Neuron (in vitro differentiated cells): ENCODE results near the gene GLCE.

Experiments used
- H2AFZ ChIP-seq: one replicate; pipeline ENCODE4 v1.6.1; 2013; ENCODE audit warnings: low read depth, mild to moderate bottlenecking, inconsistent platforms, low read length, moderate library complexity
- H3K27me3 ChIP-seq: one replicate; pipeline ENCODE4 v1.6.1; 2013; ENCODE audit warnings: low read length; ENCODE audit not compliant: insufficient read depth
- H3K36me3 ChIP-seq: one replicate; pipeline ENCODE4 v1.6.1; 2013; ENCODE audit warnings: low read length; ENCODE audit not compliant: insufficient read depth
- H3K4me1 ChIP-seq: one replicate; pipeline ENCODE4 v1.6.1; 2013; ENCODE audit warnings: low read length; ENCODE audit not compliant: insufficient read depth
- H3K4me3 ChIP-seq: 2 replicates; pipeline ENCODE4 v1.5.1; 2013; ENCODE audit warnings: mild to moderate bottlenecking, low read length, moderate library complexity
- H3K9me3 ChIP-seq: one replicate; pipeline ENCODE4 v1.6.1; 2013; ENCODE audit warnings: low read length

The GLCE gene

DNA sequence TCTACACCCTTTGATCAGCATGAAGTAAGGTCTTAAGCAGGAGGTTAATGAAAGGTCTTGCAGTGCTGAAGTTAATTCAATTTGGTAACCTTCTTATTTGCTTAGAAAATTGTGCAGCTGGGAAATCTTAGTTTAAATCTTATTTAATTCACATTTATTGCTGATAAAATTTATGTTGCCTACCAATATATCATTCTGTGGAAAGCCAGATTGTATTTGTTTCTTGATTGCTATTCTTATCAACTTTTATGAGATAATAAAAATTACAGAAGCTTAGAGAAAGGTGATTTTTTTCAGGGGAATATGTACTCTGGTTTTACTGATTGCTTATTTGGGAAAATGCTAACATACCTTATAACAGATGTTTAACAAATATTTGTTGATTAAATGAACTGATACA lies 74.2 kb downstream of the GLCE start:
- no peak overlapping the region for H2AFZ ChIP-seq
- H3K9me3 ChIP-seq: no peaks in the 10 kb centered on the region
- no peaks in the 10 kb centered on the region for H3K4me1 ChIP-seq
- no peaks in the 10 kb centered on the region for H3K36me3 ChIP-seq
- no peak overlapping the region for H3K4me3 ChIP-seq
- no peaks in the 10 kb centered on the region for H3K27me3 ChIP-seq

DNA sequence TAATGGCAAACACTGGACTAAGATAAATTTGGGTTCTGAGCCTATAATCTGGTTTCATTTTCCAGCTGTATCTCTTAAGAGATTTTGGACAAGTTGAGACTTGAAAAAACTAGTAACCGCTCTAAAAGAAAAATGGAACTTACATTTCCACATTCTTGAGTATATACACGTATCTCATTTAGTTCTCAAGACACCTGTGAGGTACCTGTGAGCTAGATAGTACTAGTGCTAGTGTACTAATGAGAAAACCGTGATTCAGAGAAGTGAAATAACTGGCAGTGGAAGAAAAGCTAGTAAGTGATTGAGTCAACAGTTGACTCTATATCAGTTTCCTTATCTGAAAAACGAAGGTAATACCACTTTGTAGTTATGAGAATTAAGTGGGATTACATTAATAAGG lies 76.1 kb downstream of the GLCE start:
- Histone ChIP-seq H2AFZ (no peak overlapping the region), H3K27me3 (no peaks in the 10 kb centered on the region), H3K4me1 (no peaks in the 10 kb centered on the region), H3K4me3 (no peak overlapping the region), H3K9me3 (no peaks in the 10 kb centered on the region), H3K36me3 (no peaks in the 10 kb centered on the region)

DNA sequence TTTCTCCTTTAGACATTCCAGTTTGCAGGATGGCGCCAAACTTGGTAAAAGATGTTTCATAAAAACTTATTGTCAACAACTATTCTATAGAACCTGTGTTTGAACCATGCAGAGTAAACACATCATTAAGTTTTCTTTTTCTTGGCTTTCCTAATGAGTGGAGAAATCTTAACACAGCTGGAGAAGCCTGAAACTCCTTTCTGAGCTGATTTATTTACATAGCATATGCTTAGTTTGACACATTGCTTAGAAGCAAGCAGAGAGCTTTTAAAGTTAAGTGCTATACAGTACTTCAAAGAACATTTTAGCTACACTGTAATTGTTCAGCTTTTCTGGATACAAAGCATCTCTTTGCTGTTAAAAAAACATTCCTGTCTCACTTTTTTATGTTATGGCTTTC lies 77.3 kb downstream of the GLCE start:
- Histone ChIP-seq H3K9me3 (no peaks in the 10 kb centered on the region), H3K4me1 (no peaks in the 10 kb centered on the region), H3K4me3 (no peak overlapping the region), H3K27me3 (no peaks in the 10 kb centered on the region), H3K36me3 (no peaks in the 10 kb centered on the region), H2AFZ (no peak overlapping the region)

DNA sequence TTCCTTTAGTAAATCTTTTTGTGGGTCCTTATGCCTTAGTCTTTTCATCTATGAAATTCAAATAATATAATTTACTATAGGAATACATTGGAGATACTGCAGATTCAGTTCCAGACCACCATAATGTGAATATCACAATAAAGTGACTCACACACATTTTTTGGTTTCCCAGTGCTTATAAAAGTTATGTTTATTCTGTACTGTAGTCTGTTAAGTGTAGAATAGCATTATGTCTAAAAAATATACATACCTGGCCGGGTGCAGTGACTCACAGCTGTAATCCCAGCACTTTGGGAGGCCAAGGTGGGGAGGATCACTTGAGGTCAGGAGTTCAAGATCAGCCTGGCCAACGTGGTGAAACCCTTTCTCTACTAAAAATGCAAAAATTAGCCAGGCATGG lies 84.4 kb downstream of the GLCE start:
- no peaks in the 10 kb centered on the region for H3K4me1 ChIP-seq
- no peak overlapping the region for H2AFZ ChIP-seq
- H3K36me3 ChIP-seq: no peaks in the 10 kb centered on the region
- no peaks in the 10 kb centered on the region for H3K9me3 ChIP-seq
- no peaks in the 10 kb centered on the region for H3K27me3 ChIP-seq
- no peak overlapping the region for H3K4me3 ChIP-seq

DNA sequence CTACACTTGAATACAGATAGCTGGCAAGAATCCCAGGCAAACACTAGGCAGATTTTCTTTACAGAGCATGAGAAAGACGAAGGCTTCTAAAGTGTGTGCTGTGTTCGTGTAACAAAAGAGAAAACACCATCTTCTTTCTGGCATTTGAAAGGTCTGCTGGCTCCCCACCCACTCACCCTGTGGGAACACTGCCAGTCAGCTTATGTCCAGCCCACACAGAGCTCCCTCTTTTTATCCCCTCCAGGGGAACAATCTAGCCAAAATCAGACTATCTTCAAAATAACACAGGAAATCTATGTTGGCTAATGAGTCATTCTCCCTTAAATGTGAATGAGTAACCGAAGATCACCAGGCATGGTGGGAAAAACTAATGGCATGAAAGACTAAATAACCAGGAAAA lies 92.7 kb downstream of the GLCE start:
- peak overlapping the region; percentile 13 for H2AFZ ChIP-seq
- H3K9me3 ChIP-seq: no peaks in the 10 kb centered on the region
- H3K36me3 ChIP-seq: no peaks in the 10 kb centered on the region
- H3K27me3 ChIP-seq: no peaks in the 10 kb centered on the region
- H3K4me3 ChIP-seq: no peak overlapping the region
- H3K4me1 ChIP-seq: peaks cover 2% of the 10 kb centered on the region

DNA sequence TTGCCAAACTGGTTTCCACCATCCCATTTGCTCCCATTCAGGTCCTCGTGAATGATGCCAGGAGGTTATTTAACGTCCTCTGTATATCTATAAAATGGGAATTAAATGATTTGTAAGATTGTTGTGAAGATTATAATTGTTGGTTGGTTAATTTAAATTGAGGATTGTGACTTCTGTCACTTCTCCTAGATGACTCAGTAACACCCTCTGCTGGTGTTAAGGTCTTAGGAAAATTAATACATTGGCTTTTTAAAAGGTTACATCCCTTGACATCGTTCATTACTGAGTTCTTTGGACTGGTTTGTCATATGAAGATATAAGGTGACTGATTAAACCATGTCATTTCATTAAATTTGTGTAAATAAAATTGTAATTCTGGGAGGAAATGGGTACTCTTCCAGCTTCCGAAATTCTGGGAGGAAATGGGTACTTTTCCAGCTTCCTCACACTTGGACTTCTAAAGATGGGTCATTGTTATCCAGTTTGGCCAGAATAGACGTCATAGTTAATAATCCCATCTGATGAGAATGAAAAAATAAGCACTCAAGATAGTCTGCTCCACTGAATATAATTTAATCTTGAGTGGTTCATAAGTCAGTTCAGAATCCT lies 105.0 kb downstream of the GLCE start:
- Histone ChIP-seq H3K4me3 (no peak overlapping the region), H2AFZ (no peak overlapping the region), H3K9me3 (no peaks in the 10 kb centered on the region), H3K36me3 (no peaks in the 10 kb centered on the region), H3K27me3 (no peaks in the 10 kb centered on the region), H3K4me1 (no peaks in the 10 kb centered on the region)

DNA sequence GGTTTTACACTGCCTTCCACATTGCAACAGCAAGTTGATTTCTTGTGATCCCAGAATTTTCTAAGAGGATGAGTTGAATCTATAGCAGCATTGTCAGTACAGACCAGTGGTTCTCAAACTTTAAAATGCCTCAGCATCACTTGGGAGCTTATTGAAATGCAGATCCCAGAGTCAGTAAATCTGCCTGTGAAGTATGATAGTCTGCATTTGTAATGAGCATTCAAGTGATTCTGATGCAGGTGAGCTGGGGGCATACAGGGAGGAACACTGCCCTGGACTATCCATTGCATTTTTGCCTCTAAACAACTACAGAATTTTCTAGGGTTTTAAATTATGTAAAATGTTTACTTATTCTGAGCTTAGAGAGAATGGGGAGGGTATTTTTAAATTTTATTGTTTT lies 110.8 kb downstream of the GLCE start:
- Histone ChIP-seq H3K36me3 (no peaks in the 10 kb centered on the region), H2AFZ (no peak overlapping the region), H3K9me3 (no peaks in the 10 kb centered on the region), H3K27me3 (no peaks in the 10 kb centered on the region), H3K4me3 (no peak overlapping the region), H3K4me1 (peaks cover 25% of the 10 kb centered on the region)

DNA sequence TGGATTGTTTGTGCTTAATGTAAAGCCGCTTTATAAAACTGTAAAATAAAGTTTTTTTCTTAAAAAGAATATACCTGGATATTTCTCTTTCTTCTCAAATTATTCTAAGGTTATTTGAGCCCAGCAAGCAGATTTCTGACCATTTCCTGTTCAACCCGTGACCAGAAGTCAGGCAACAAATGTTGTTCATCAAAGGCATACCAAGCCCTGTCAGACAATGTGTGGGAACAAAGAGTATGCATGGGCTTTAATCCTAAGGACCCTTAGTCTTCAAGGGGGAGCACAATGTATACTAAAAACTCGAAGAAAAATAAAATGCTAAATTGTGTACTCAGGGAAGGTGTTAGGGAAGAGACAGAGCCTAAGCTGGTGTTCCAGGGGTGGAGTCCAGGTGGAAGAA lies 111.7 kb downstream of the GLCE start:
- no peaks in the 10 kb centered on the region for H3K27me3 ChIP-seq
- H3K36me3 ChIP-seq: no peaks in the 10 kb centered on the region
- H3K9me3 ChIP-seq: no peaks in the 10 kb centered on the region
- no peak overlapping the region for H2AFZ ChIP-seq
- H3K4me3 ChIP-seq: no peak overlapping the region
- peaks cover 28% of the 10 kb centered on the region for H3K4me1 ChIP-seq

DNA sequence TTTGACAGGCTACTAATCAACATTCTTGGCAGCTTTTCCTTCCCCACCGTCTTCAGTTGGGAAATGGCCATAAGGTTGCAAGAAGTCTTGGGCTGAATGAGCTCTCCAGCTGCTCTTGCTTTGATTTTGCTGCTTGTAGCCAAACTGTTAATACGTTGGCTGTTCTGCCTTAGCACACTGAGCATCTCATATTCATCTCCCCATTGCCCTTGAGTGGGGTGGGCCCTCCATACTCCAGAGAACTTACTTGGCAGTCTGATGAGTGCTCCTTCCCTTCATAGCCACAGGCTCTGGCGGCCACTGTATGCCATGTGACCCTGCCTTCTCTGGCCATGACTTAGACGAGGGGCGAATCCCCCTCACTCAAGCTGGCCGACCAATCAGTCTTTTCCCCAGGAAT lies 112.5 kb downstream of the GLCE start:
- no peaks in the 10 kb centered on the region for H3K27me3 ChIP-seq
- no peak overlapping the region for H3K4me3 ChIP-seq
- H3K36me3 ChIP-seq: no peaks in the 10 kb centered on the region
- H3K9me3 ChIP-seq: no peaks in the 10 kb centered on the region
- peaks cover 28% of the 10 kb centered on the region for H3K4me1 ChIP-seq
- H2AFZ ChIP-seq: no peak overlapping the region

DNA sequence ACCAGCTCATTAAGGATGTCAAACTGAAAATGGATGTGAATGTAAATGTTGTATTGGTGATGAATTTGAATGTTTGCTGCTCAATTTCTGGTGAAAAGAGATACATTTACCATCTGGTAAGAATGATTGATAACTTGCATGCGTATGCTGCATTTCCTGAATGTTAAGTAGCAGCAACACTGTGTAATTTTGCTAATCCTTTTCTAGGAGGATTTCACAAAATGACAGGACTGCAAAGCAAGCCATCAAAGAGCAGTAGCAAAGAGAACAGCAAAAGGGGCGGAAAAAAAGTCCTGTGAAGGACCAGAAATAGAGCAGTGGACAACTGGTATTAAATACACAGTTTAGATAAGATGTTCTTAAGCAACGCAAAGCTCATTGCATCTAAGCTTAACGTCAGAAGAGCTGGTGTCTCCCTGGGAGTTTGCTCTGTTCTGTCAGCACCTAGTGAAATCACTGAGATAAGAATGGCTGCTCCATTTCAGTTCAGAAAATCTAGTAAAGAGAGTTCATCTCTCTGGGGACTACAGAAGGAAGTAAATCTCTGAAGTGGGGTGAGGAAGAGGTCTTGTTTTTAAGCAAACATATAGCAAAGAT lies 114.7 kb downstream of the GLCE start:
- Histone ChIP-seq H3K27me3 (no peaks in the 10 kb centered on the region), H3K4me3 (no peak overlapping the region), H2AFZ (peak overlapping the region; percentile 15), H3K36me3 (no peaks in the 10 kb centered on the region), H3K4me1 (peaks cover 28% of the 10 kb centered on the region), H3K9me3 (no peaks in the 10 kb centered on the region)

DNA sequence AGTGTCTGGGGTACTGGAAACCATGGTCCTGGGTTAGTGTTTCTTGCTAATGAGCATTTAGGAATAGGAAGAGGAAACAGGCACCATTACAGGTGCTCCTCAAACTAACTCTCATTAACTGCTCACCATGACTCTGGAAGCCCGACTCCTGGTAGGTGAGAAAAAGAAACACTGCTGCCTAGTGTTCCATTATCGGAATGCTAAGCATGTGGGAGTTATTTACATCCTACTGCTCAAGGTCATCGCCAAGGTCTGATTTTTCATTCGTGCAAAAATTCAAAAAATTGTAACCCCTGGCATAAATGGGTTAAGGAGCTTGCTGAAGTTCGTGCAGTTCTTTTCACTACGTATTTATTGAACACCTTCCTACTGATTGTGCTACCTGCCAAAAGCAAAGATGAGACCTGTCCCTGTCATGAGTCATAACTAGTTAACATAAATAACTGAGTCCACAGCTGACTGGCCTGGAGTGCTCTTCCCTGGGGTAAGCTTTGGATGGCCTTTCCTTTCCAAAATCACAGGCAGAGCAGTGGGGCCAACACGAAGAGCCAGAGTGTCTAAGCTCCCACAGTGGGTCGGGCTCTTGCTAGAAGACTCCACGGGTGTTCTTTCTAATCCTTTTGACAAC lies 115.6 kb downstream of the GLCE start:
- H3K4me3 ChIP-seq: no peak overlapping the region

DNA sequence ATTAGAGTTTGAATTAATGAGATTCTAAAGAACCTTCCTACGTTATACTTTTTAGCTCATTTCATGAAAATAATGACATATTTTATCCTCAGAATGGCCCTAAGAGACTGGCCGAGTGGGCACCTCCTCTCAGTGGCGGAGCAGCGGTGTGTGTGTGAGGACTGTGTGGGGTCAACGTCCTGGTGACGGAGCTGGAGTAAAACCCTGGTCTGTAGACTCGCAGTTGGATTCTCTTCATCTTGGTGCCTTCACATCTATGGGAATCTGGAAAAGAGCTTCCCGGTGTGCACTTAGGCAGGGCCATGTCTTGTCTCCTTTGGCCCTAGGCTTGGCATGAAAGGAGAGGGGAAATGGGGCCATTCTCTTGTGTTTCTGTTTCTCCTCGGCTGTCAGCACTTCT lies 116.9 kb downstream of the GLCE start:
- H3K9me3 ChIP-seq: no peaks in the 10 kb centered on the region

More for the DNA sequence above, 115.6 kb downstream of the GLCE start:
- no peaks in the 10 kb centered on the region for H3K36me3 ChIP-seq
- peaks cover 27% of the 10 kb centered on the region for H3K4me1 ChIP-seq
- no peak overlapping the region for H2AFZ ChIP-seq
- no peaks in the 10 kb centered on the region for H3K27me3 ChIP-seq
- H3K9me3 ChIP-seq: no peaks in the 10 kb centered on the region

DNA sequence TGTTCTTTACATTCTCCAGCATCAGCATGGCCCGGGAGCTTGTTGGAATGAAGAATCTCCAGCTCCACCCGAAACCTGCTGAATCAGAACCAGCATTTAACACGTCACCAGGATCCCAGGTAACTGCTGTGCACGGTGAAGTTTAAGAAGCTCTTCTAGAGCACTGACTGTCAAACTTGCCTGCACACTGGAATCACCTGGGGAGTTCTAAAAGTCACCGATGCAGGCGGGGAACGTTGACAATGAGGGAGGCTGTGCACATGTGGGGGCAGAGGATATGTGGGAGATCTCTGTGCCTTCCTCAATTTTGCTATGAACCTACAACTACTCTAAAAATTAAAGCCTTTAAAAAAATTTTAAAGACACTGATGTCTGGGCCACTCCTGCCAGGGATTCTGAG lies 119.2 kb downstream of the GLCE start:
- Histone ChIP-seq H3K27me3 (no peaks in the 10 kb centered on the region), H3K9me3 (no peaks in the 10 kb centered on the region), H2AFZ (no peak overlapping the region), H3K4me1 (peaks cover 15% of the 10 kb centered on the region), H3K36me3 (no peaks in the 10 kb centered on the region), H3K4me3 (no peak overlapping the region)

More for the DNA sequence above, 116.9 kb downstream of the GLCE start:
- Histone ChIP-seq H2AFZ (no peak overlapping the region), H3K36me3 (no peaks in the 10 kb centered on the region), H3K27me3 (no peaks in the 10 kb centered on the region), H3K4me3 (no peak overlapping the region), H3K4me1 (peaks cover 15% of the 10 kb centered on the region)

DNA sequence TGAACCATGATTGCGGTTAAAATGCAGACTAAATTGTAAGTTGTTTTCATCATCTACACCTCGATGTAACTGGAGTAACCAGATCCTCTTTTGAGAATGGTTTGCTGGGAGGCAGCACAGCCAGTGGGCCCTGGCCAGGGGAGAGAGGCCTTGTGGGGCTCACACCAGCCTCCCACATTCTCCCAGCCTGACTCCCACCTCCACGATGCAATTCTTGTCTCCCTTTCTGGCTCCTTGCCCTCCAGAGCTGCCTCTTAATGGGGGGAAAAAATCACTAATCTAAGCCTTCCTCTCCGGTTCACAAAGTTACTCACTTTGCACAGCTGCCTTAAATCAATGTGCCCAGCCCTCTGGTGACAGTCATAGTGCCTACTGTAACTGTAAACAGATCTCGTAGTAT lies 120.3 kb downstream of the GLCE start:
- no peaks in the 10 kb centered on the region for H3K36me3 ChIP-seq
- peaks cover 9% of the 10 kb centered on the region for H3K4me1 ChIP-seq

More for the DNA sequence above, 120.3 kb downstream of the GLCE start:
- Histone ChIP-seq H3K27me3 (no peaks in the 10 kb centered on the region), H3K4me3 (no peak overlapping the region), H2AFZ (no peak overlapping the region), H3K9me3 (no peaks in the 10 kb centered on the region)
